Activated CD4-positive, alpha-beta T cell treated with anti-CD3 and anti-CD28 coated beads, Interleukin-10, Interleukin-2, amounts not matched to agents 100 ng/mL and 50 ng/mL, durations not matched to agents 16 hours and 8 hours (primary cell): Measurements from ENCODE around the gene QRSL1.
"Not testable (repeated sequence)": the region's sequence is repeated elsewhere in the genome, so short reads cannot be mapped to it uniquely, and the experiment has no call there.

Experiments
- DNase-seq: peaks from one replicate; pipeline ENCODE4 v3.0.0-alpha.2; 2020

The QRSL1 gene

DNA sequence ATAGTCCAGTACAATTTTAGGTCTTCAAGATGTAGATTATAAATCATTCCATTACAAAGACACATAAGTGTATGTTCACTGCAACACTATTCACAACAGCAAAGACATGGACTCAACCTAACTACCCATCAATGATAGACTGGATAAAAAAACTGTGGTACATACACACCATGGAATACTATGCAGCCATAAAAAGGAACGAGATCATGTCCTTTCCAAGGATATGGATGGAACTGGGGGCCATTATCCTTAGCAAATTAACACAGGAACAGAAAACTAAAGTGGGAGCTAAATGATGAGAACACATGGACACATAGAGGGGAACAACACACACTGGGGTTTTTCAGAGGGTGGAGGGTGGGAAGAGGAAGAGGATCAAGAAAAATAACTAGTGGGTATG is 6.3 kb upstream of the QRSL1 start:
- DNase-seq = no peak

DNA sequence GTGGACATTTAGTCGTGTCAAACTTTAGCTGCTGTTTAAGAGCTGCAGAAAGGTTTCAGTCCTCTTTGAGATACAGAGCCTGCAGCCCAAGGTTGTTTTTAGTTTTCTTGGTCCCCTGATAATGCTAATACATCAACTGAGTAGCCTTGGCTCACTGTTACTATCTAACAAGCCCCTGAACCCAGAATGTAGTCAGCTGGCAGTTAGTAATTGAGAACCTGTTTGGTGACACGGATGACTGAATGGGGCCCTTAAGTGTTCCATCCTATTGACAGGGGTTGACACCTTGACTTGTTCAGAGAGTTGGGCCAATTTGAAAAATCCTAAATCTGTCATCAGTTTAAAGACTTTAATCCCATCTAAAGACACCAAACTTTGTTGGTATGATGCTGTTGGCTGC is 2.9 kb upstream of the QRSL1 start:
- DNase-seq = peak; percentile 28

- DNase-seq = not testable (repeated sequence)
These were observed 1.6 kb upstream of the QRSL1 start for GRCh38 chr6:106627760-106628159.

DNA sequence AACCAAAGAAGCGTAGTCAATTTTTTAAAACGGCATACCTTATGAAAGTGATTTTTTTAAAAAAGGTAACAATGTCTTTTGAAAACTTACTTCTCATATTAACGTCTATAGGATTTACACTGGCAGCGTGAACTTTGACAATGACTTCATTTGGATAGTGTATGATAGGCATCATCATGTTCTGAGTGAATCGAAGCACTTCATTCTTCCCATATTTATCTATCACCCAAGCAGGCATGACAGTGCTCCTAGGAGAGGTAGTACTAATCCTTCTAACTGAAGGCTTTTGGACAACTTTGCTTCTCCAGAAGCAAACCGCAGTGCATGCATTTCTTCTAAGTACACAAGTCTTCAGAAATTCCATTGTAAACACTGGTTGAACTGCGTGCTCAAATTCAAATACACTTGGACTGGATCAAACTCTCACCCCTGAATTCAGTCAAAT is 698 bp upstream of the QRSL1 start:
- no peak for DNase-seq

DNA sequence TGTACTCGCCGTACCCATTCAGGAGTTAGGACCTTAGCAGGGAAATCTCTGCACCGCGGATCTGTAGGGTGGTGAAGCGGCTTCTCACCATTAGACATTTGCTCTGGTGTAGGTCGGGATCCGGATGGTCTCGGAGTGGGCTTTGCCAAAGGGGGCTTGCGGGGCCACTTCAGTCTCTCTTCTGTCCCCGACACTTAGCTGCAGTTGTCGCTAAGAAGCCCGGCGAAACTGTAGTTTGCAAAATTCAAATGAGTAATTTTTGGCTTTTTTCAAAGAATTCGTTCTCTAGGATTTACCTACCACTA is 433 bp downstream of the QRSL1 start:
- DNase-seq = no peak

DNA sequence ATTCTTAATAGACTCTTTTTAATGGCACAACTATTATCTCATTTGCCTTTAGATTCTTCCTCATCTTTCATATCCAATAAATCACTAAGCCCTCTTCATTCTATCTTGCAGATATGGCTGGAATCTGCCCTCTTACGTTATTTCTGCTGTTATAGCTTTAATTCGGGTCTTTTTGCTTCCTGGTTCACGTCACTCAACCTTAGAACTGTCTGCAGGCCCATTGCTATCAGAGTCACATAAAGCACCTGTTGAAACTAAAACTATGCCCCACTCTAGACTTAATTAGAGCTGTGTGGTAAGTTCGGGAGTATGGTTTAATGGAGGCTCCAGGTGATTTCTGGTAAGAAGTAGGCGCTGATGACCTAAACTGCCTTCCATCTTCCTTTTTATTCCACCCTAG is 988 bp downstream of the QRSL1 start:
- no peak for DNase-seq

DNA sequence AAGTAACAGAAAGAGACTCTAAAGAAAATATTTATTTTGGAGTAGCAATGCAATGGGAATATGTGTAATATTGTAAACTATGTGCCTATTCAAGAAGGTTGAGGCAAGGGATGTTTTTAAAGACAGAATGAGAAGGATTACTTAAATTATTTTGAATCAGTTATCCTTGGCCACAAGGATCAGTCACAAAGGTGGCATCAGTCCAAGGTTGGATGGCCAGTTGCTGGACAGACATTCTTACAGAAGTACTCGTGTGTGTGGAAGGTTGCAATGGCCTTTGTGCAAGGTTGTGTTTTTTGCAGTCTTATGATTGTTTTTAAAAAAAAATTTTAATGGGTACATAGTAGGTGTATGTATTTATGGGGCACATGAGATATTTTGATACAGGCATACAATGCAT is 2.0 kb downstream of the QRSL1 start:
- DNase-seq = no peak

- DNase-seq = no peak
These were observed 5.2 kb downstream of the QRSL1 start for GRCh38 chr6:106634565-106634964.

- no peak for DNase-seq
These were observed 7.8 kb downstream of the QRSL1 start for GRCh38 chr6:106637051-106637716.

- no peak for DNase-seq
These were observed 8.5 kb downstream of the QRSL1 start for GRCh38 chr6:106637717-106638341.

- DNase-seq = no peak
These were observed 10.4 kb downstream of the QRSL1 start for GRCh38 chr6:106639812-106640211.

- no peak for DNase-seq
These were observed 13.1 kb downstream of the QRSL1 start for GRCh38 chr6:106642476-106642875.

DNA sequence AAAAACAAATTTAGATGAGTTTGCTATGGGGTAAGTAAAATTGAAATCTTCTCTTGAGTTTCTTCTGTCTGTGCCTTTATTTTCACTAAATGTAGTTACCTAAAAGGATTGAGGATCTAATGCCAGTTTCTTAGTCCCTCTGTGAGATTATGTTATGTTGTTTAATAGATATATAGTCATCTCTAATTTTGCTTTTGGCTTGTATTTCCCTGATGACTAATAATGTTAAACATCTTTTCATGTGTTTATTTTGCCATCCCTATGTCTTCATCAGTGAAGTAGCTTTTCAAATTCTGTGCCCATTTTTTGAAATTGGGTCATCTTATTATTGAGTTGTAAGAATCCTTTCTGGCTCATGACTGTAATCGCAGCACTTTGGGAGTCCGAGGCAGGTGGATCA is 13.7 kb downstream of the QRSL1 start:
- no peak for DNase-seq

DNA sequence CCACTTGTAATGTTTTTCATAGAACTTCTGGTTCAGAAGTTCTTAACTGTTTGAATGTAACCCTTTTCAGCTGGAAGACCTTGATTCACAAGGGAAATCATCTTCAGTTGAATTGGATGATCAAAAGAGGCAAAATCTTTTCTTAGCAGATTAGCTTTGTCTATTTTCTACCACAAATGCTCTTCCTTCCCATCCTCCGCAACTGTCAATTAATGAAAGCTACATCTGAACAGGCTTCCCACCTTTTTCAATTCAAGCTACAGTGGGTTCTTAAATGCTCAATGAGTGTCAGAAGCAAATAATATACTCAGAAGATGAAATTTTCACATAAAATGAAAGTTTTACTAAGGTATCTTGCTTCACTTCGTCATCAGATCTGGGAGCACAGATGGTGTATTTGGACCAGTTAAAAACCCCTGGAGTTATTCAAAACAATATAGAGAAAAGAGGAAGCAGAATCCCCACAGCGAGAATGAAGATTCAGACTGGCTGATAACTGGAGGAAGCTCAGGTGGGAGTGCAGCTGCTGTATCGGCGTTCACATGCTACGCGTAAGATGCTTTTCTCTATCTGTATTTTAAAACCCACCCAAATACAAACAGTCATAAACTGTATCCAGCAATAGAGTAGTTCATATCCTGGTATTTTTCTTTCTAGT is 19.4 kb downstream of the QRSL1 start:
- DNase-seq = no peak

GRCh38 chr6:106658469-106658868 is 29.1 kb downstream of the QRSL1 start:
- DNase-seq = no peak

- DNase-seq = no peak
These were observed 30.5 kb downstream of the QRSL1 start for GRCh38 chr6:106659859-106660258.

DNA sequence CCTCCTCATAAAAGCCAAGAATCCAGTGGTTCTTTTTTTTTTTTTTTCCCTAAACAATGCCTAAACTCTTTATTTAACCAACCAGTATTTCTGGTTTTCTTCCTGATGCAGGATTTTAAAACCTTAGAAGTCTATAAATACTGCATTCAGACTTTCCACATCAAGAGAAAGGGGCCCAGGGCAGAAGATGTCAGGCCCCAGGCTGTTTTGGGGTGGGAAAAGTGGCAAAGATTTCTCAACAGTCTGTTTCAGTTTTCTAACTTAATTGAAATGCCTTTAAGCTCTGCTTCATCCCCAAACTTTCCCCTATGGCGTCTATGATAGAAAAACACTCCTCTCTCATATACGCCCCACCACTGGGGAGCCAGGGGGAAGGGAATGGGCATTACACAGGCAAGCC is 33.1 kb downstream of the QRSL1 start:
- DNase-seq = no peak

- DNase-seq = no peak
These were observed 37.1 kb downstream of the QRSL1 start for GRCh38 chr6:106666282-106667021.

GRCh38 chr6:106667022-106667402 is 37.6 kb downstream of the QRSL1 start:
- DNase-seq = no peak

GRCh38 chr6:106670236-106670635 is 40.9 kb downstream of the QRSL1 start:
- no peak for DNase-seq

DNA sequence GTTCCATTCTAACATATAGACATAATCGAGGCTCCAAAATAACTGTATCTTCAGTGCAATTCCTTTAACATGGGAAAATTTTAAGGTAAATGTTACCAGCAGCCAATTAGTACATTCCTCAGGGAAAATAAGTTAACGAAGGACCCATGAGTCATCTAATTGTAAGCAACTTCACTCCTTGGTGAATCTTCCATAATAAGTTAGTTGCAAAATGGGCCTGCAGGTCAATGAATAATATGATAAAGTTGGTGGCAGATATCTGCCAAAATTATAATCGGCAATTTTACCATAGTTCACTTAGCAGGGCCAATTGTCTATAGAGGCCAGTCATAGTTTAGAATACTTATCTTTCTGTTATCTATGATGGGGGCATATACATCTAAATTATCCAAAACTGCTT is 42.3 kb downstream of the QRSL1 start:
- DNase-seq = no peak

- no peak for DNase-seq
These were observed 45.3 kb downstream of the QRSL1 start for GRCh38 chr6:106674541-106675229.

DNA sequence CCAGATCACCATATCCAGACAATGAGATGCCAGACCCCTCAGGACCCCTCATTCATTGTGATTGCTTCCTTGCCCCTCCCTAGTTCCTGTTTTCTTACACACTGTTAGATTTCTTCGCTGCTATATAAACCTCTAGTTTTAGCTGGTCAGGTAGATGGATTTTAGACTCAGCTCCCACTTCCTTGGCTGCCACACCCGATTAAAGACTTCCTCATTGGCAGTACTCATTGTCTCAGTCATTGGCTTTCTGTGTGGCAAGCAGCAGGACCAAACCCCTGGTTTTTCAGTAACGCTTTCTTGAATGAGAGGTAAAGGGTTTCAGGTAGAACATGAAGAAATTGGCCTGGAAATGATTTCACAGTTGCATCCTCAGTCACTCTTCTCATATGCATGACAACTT is 47.9 kb downstream of the QRSL1 start:
- no peak for DNase-seq
